ENCODE data around the gene IARS1. TPM values are rescaled to one million over a fixed set of nuclear protein-coding genes. Genes with fewer than 3 reads are reported as not detected.

Gene IARS1
- total RNA-seq, 2 experiments from 2014 or later, result 138 to 141 TPM

GRCh38 chr9:92324431-92324830, 30.9 kb upstream of the IARS1 start:
- DNase-seq (no peak), ATAC-seq (no peak)
- H3K27ac Mint-ChIP-seq, result peak overlapping the region; percentile 97
- H3K4me3 Mint-ChIP-seq, result peak overlapping the region; percentile 96
- H3K36me3 Mint-ChIP-seq (ENCODE audit: low read depth), result peaks cover 25% of the 10 kb centered on the region
- H3K9me3 Mint-ChIP-seq (ENCODE audit: insufficient read depth), result no peaks in the 10 kb centered on the region
- H3K27me3 Mint-ChIP-seq (ENCODE audit: low read depth), result no peaks in the 10 kb centered on the region
- peaks cover 39% of the 10 kb centered on the region for H3K4me1 Mint-ChIP-seq (ENCODE audit: low read depth)
- ChIA-PET CTCF (interaction anchor here (0.9 to 4.8 kb wide), 5 partner anchors 11 to 185 kb away, joined by 3 to 22 read pairs (median 6); no protein-coding TSS in a partner anchor), POLR2A (interaction anchor here (1.2 to 2.2 kb wide), 2 partner anchors 16 to 346 kb away, joined by 4 to 8 read pairs; no protein-coding TSS in a partner anchor)

GRCh38 chr9:92315456-92315855, 22.0 kb upstream of the IARS1 start:
- no peak for ATAC-seq
- H3K27ac Mint-ChIP-seq, result no peak overlapping the region
- peaks cover 73% of the 10 kb centered on the region for H3K36me3 Mint-ChIP-seq (ENCODE audit: low read depth)
- H3K27me3 Mint-ChIP-seq (ENCODE audit: low read depth), result no peaks in the 10 kb centered on the region
- POLR2A ChIA-PET, result no interaction called here
- H3K4me1 Mint-ChIP-seq (ENCODE audit: low read depth), result peaks cover 13% of the 10 kb centered on the region
- no peaks in the 10 kb centered on the region for H3K9me3 Mint-ChIP-seq (ENCODE audit: insufficient read depth)
- CTCF ChIA-PET, result interaction anchor here (0.9 kb wide), 1 partner anchor 318 kb away, joined by 3 read pairs; no protein-coding TSS in a partner anchor
- no peak overlapping the region for H3K4me3 Mint-ChIP-seq
- DNase-seq, result no peak

GRCh38 chr9:92313624-92314012, 20.1 kb upstream of the IARS1 start:
- ATAC-seq (no peak), DNase-seq (no peak)
- peaks cover 73% of the 10 kb centered on the region for H3K36me3 Mint-ChIP-seq (ENCODE audit: low read depth)
- no peak overlapping the region for H3K4me3 Mint-ChIP-seq
- peaks cover 13% of the 10 kb centered on the region for H3K4me1 Mint-ChIP-seq (ENCODE audit: low read depth)
- no peaks in the 10 kb centered on the region for H3K27me3 Mint-ChIP-seq (ENCODE audit: low read depth)
- peak overlapping the region; percentile 12 for H3K27ac Mint-ChIP-seq
- ChIA-PET CTCF (interaction anchor here (1.5 kb wide), 1 partner anchor 11 kb away, joined by 6 read pairs; no protein-coding TSS in a partner anchor), POLR2A (no interaction called here)
- no peaks in the 10 kb centered on the region for H3K9me3 Mint-ChIP-seq (ENCODE audit: insufficient read depth)

- no peak overlapping the region for H3K4me3 Mint-ChIP-seq
- no peaks in the 10 kb centered on the region for H3K27me3 Mint-ChIP-seq (ENCODE audit: low read depth)
- H3K9me3 Mint-ChIP-seq (ENCODE audit: insufficient read depth), result no peaks in the 10 kb centered on the region
- DNase-seq (no peak), ATAC-seq (no peak)
- CTCF ChIA-PET, result interaction anchor here (1.5 kb wide), 1 partner anchor 11 kb away, joined by 6 read pairs; no protein-coding TSS in a partner anchor
- H3K36me3 Mint-ChIP-seq (ENCODE audit: low read depth), result peaks cover 74% of the 10 kb centered on the region
- H3K27ac Mint-ChIP-seq, result peak overlapping the region; percentile 21
- POLR2A ChIA-PET, result no interaction called here
- peaks cover 12% of the 10 kb centered on the region for H3K4me1 Mint-ChIP-seq (ENCODE audit: low read depth)
These were observed 19.6 kb upstream of the IARS1 start for GRCh38 chr9:92312887-92313623.

- H3K9me3 Mint-ChIP-seq (ENCODE audit: insufficient read depth), result no peaks in the 10 kb centered on the region
- ChIA-PET CTCF (no interaction called here), POLR2A (no interaction called here)
- no peak for ATAC-seq
- H3K27ac Mint-ChIP-seq, result no peak overlapping the region
- DNase-seq, result no peak
- H3K4me3 Mint-ChIP-seq, result no peak overlapping the region
- no peaks in the 10 kb centered on the region for H3K27me3 Mint-ChIP-seq (ENCODE audit: low read depth)
- peaks cover 11% of the 10 kb centered on the region for H3K4me1 Mint-ChIP-seq (ENCODE audit: low read depth)
- H3K36me3 Mint-ChIP-seq (ENCODE audit: low read depth), result peaks cover 69% of the 10 kb centered on the region
These were observed 17.1 kb upstream of the IARS1 start for GRCh38 chr9:92310562-92310961.

- Mint-ChIP-seq H3K9me3 (ENCODE audit: insufficient read depth) (no peaks in the 10 kb centered on the region), H3K4me1 (ENCODE audit: low read depth) (peaks cover 11% of the 10 kb centered on the region), H3K4me3 (no peak overlapping the region), H3K27me3 (ENCODE audit: low read depth) (no peaks in the 10 kb centered on the region), H3K36me3 (ENCODE audit: low read depth) (peaks cover 61% of the 10 kb centered on the region), H3K27ac (no peak overlapping the region)
- ATAC-seq (no peak), DNase-seq (no peak)
- CTCF ChIA-PET, result interaction anchor here (1.2 kb wide), 1 partner anchor 7 kb away, joined by 3 read pairs; no protein-coding TSS in a partner anchor
- POLR2A ChIA-PET, result interaction anchor here (1.6 kb wide), 1 partner anchor 16 kb away, joined by 8 read pairs; the partner anchor contains the start of genes CENPP and NOL8
These were observed 15.4 kb upstream of the IARS1 start for GRCh38 chr9:92308893-92309292.

- ATAC-seq (no peak), DNase-seq (no peak)
- Mint-ChIP-seq H3K4me3 (no peak overlapping the region), H3K27ac (no peak overlapping the region), H3K9me3 (ENCODE audit: insufficient read depth) (no peaks in the 10 kb centered on the region), H3K36me3 (ENCODE audit: low read depth) (peaks cover 58% of the 10 kb centered on the region), H3K4me1 (ENCODE audit: low read depth) (peaks cover 17% of the 10 kb centered on the region), H3K27me3 (ENCODE audit: low read depth) (no peaks in the 10 kb centered on the region)
- POLR2A ChIA-PET, result no interaction called here
- CTCF ChIA-PET, result interaction anchor here (0.7 to 2.4 kb wide), 4 partner anchors 9 to 163 kb away, joined by 3 to 8 read pairs (median 4); partner anchors contain the start of gene CENPP
These were observed 7.4 kb upstream of the IARS1 start for GRCh38 chr9:92300936-92301335.

- no peaks in the 10 kb centered on the region for H3K27me3 Mint-ChIP-seq (ENCODE audit: low read depth)
- H3K36me3 Mint-ChIP-seq (ENCODE audit: low read depth), result peaks cover 56% of the 10 kb centered on the region
- CTCF ChIA-PET, result no interaction called here
- H3K9me3 Mint-ChIP-seq (ENCODE audit: insufficient read depth), result no peaks in the 10 kb centered on the region
- no peak overlapping the region for H3K4me3 Mint-ChIP-seq
- peak overlapping the region; percentile 2 for H3K27ac Mint-ChIP-seq
- no peak for ATAC-seq
- POLR2A ChIA-PET, result no interaction called here
- peaks cover 32% of the 10 kb centered on the region for H3K4me1 Mint-ChIP-seq (ENCODE audit: low read depth)
- no peak for DNase-seq
These were observed 5.6 kb upstream of the IARS1 start for GRCh38 chr9:92299116-92299515.

GRCh38 chr9:92298036-92298435, 4.5 kb upstream of the IARS1 start:
- H3K4me3 Mint-ChIP-seq, result peak overlapping the region; percentile 45
- DNase-seq (no peak), ATAC-seq (no peak)
- no peaks in the 10 kb centered on the region for H3K27me3 Mint-ChIP-seq (ENCODE audit: low read depth)
- ChIA-PET CTCF (interaction anchor here (1.0 kb wide), 1 partner anchor 28 kb away, joined by 3 read pairs; no protein-coding TSS in a partner anchor), POLR2A (no interaction called here)
- H3K9me3 Mint-ChIP-seq (ENCODE audit: insufficient read depth), result no peaks in the 10 kb centered on the region
- H3K27ac Mint-ChIP-seq, result peak overlapping the region; percentile 69
- peaks cover 35% of the 10 kb centered on the region for H3K4me1 Mint-ChIP-seq (ENCODE audit: low read depth)
- peaks cover 54% of the 10 kb centered on the region for H3K36me3 Mint-ChIP-seq (ENCODE audit: low read depth)

- H3K4me3 Mint-ChIP-seq, result peak overlapping the region; percentile 45
- no peaks in the 10 kb centered on the region for H3K27me3 Mint-ChIP-seq (ENCODE audit: low read depth)
- peaks cover 38% of the 10 kb centered on the region for H3K4me1 Mint-ChIP-seq (ENCODE audit: low read depth)
- H3K9me3 Mint-ChIP-seq (ENCODE audit: insufficient read depth), result no peaks in the 10 kb centered on the region
- H3K27ac Mint-ChIP-seq, result peak overlapping the region; percentile 69
- DNase-seq (no peak), ATAC-seq (no peak)
- ChIA-PET POLR2A (no interaction called here), CTCF (no interaction called here)
- H3K36me3 Mint-ChIP-seq (ENCODE audit: low read depth), result peaks cover 54% of the 10 kb centered on the region
These were observed 4.1 kb upstream of the IARS1 start for GRCh38 chr9:92297611-92298010.

GRCh38 chr9:92295827-92296258, 2.3 kb upstream of the IARS1 start:
- DNase-seq (peak; percentile 26), ATAC-seq (no peak)
- H3K27me3 Mint-ChIP-seq (ENCODE audit: low read depth), result no peaks in the 10 kb centered on the region
- CTCF ChIA-PET, result interaction anchor here (1.3 to 1.4 kb wide), 2 partner anchors 9 to 29 kb away, joined by 3 read pairs; partner anchors contain the start of gene NOL8
- no peaks in the 10 kb centered on the region for H3K9me3 Mint-ChIP-seq (ENCODE audit: insufficient read depth)
- peaks cover 53% of the 10 kb centered on the region for H3K36me3 Mint-ChIP-seq (ENCODE audit: low read depth)
- peaks cover 55% of the 10 kb centered on the region for H3K4me1 Mint-ChIP-seq (ENCODE audit: low read depth)
- H3K4me3 Mint-ChIP-seq, result no peak overlapping the region
- peak overlapping the region; percentile 73 for H3K27ac Mint-ChIP-seq
- POLR2A ChIA-PET, result interaction anchor here (1.0 kb wide), 1 partner anchor 29 kb away, joined by 3 read pairs; the partner anchor contains the start of gene NOL8

- POLR2A ChIA-PET, result interaction anchor here (0.9 to 1.3 kb wide), 3 partner anchors 7 to 31 kb away, joined by 3 to 5 read pairs (median 3); partner anchors contain the start of genes CENPP and NOL8
- peaks cover 56% of the 10 kb centered on the region for H3K36me3 Mint-ChIP-seq (ENCODE audit: low read depth)
- peak overlapping the region; percentile 73 for H3K27ac Mint-ChIP-seq
- DNase-seq (no peak), ATAC-seq (no peak)
- CTCF ChIA-PET, result interaction anchor here (1.3 to 1.4 kb wide), 2 partner anchors 10 to 30 kb away, joined by 3 read pairs; partner anchors contain the start of gene NOL8
- peak overlapping the region; percentile 23 for H3K4me3 Mint-ChIP-seq
- H3K9me3 Mint-ChIP-seq (ENCODE audit: insufficient read depth), result no peaks in the 10 kb centered on the region
- H3K27me3 Mint-ChIP-seq (ENCODE audit: low read depth), result no peaks in the 10 kb centered on the region
- H3K4me1 Mint-ChIP-seq (ENCODE audit: low read depth), result peaks cover 57% of the 10 kb centered on the region
These were observed 1.8 kb upstream of the IARS1 start for GRCh38 chr9:92295240-92295790.

Data from activated CD8-positive, alpha-beta T cell treated with anti-CD3 and anti-CD28 coated beads, Interleukin-2, amount 10 ng/mL, durations not matched to agents 7 days and 5 days (primary cell).